NCI-H524 treated with DMSO at 0.1 percent for 48 hours (cell line): ENCODE results near the gene PDZD7.
"Not testable (repeated sequence)": the region's sequence is repeated elsewhere in the genome, so short reads cannot be mapped to it uniquely, and the experiment has no call there.

Experiments
- DNase-seq: peaks from one replicate; lab custom pipeline; 2025; lab: John Stamatoyannopoulos, UW

PDZD7 gene

GRCh38 chr10:101038484-101038883 lies 7.6 kb upstream of the PDZD7 start:
- DNase-seq, result no peak

GRCh38 chr10:101036726-101037125 lies 5.8 kb upstream of the PDZD7 start:
- no peak for DNase-seq

- DNase-seq, result no peak
Measured at GRCh38 chr10:101035916-101036702, 5.2 kb upstream of the PDZD7 start.

- DNase-seq, result no peak
Measured at GRCh38 chr10:101035314-101035713, 4.4 kb upstream of the PDZD7 start.

- not testable (repeated sequence) for DNase-seq
Measured at GRCh38 chr10:101034404-101034803, 3.5 kb upstream of the PDZD7 start.

GRCh38 chr10:101033276-101033675 lies 2.3 kb upstream of the PDZD7 start:
- no peak for DNase-seq

GRCh38 chr10:101032637-101033224 lies 1.8 kb upstream of the PDZD7 start:
- peak; percentile 38 for DNase-seq

- no peak for DNase-seq
Measured at GRCh38 chr10:101031796-101032636, 1.1 kb upstream of the PDZD7 start.

- no peak for DNase-seq
Measured at GRCh38 chr10:101030496-101031127, 317 bp downstream of the PDZD7 start.

GRCh38 chr10:101029520-101030295 lies 1.2 kb downstream of the PDZD7 start:
- DNase-seq, result no peak

GRCh38 chr10:101028446-101029337 lies 2.2 kb downstream of the PDZD7 start:
- no peak for DNase-seq

- no peak for DNase-seq
Measured at GRCh38 chr10:101027106-101027720, 3.7 kb downstream of the PDZD7 start.

- no peak for DNase-seq
Measured at GRCh38 chr10:101022967-101023705, 7.8 kb downstream of the PDZD7 start.

GRCh38 chr10:101021692-101022251 lies 9.2 kb downstream of the PDZD7 start:
- no peak for DNase-seq

- DNase-seq, result no peak
Measured at GRCh38 chr10:101021239-101021638, 9.7 kb downstream of the PDZD7 start.

GRCh38 chr10:101020427-101021075 lies 10.4 kb downstream of the PDZD7 start:
- no peak for DNase-seq

GRCh38 chr10:101019440-101019703 lies 11.6 kb downstream of the PDZD7 start:
- no peak for DNase-seq

GRCh38 chr10:101018600-101019439 lies 12.1 kb downstream of the PDZD7 start:
- DNase-seq, result no peak
